Peyer's patch (tissue), 4 donors: Measurements from ENCODE around the gene DDR1.
"Not testable (repeated sequence)": the region's sequence is repeated elsewhere in the genome, so short reads cannot be mapped to it uniquely, and the experiment has no call there.

Source experiments
- CTCF ChIP-seq, 6 experiments: fragments of 450-650 bp in 4 of 6; fragments of 200-600 bp in 2 of 6; sonication (generic) in 1 of 6; IDR thresholded peaks; one replicate each; pipeline ENCODE4 v1.5.1; 2017 to 2019; ENCODE audit warnings: antibody characterized with exemption in 6 of 6, mild to moderate bottlenecking in 3 of 6, moderate library complexity in 1 of 6
- POLR2A ChIP-seq, 2 donors: fragments of 450-650 bp; IDR thresholded peaks; one replicate each; pipeline ENCODE4 v1.5.1; 2017; ENCODE audit warnings: antibody characterized with exemption in 2 of 2, mild to moderate bottlenecking in 2 of 2, moderate library complexity in 2 of 2

GRCh38 chr6:30859726-30860125, 24.6 kb upstream of the DDR1 start:
- not testable (repeated sequence) for TF ChIP-seq CTCF, POLR2A (IDR thresholded peaks at IDR 0.05)
